ENCODE data around the gene DNAAF1.

- no peak for TF ChIP-seq POLR2AphosphoS5 (IDR thresholded peaks at IDR 0.05; ENCODE audit: low read depth, low read length)
- TF ChIP-seq POLR2A (IDR thresholded peaks at IDR 0.05; ENCODE audit: low read depth, low read length): no peak
- TF ChIP-seq POU2F2 (IDR thresholded peaks at IDR 0.05; ENCODE audit: low read depth, low read length): no peak
- TF ChIP-seq TAF1 (IDR thresholded peaks at IDR 0.05; ENCODE audit: low read depth, low read length): no peak
- TF ChIP-seq PAX5 (IDR thresholded peaks at IDR 0.05; ENCODE audit: insufficient read depth, low read length, severe bottlenecking): no peak
- TF ChIP-seq SPI1 (IDR thresholded peaks at IDR 0.05; ENCODE audit: low read depth, low read length): no peak
These were observed 24.7 kb downstream of the DNAAF1 start for GRCh38 chr16:84169765-84170310.
